SHP77 (cell line): ENCODE measurements around the gene ABCA7.

Experiments
- DNase-seq, 2 experiments: peaks; one replicate each; lab custom pipeline; 2025; lab: John Stamatoyannopoulos, UW

The ABCA7 gene

GRCh38 chr19:1039646-1040475, at the start of gene ABCA7:
Gene ABCA7 (plus strand): TSS chr19:1040107. CDS start chr19:1041362, 1,255 bp downstream.
- peak; percentile 93 to 94 for DNase-seq

GRCh38 chr19:990119-990571, 49.8 kb upstream of the ABCA7 start:
- DNase-seq: no peak

- DNase-seq: no peak
These were observed 49.2 kb upstream of the ABCA7 start for GRCh38 chr19:990746-991145.

- no peak for DNase-seq
These were observed 48.6 kb upstream of the ABCA7 start for GRCh38 chr19:991174-991931.

GRCh38 chr19:991932-992669, 47.8 kb upstream of the ABCA7 start:
- DNase-seq: no peak

- DNase-seq: no peak
These were observed 47.2 kb upstream of the ABCA7 start for GRCh38 chr19:992670-993055.

- DNase-seq: no peak
These were observed 46.5 kb upstream of the ABCA7 start for GRCh38 chr19:993361-993830.

- DNase-seq: no peak
These were observed 46.0 kb upstream of the ABCA7 start for GRCh38 chr19:993831-994393.

GRCh38 chr19:994516-994915, 45.4 kb upstream of the ABCA7 start:
- DNase-seq: no peak

GRCh38 chr19:995051-995827, 44.7 kb upstream of the ABCA7 start:
- DNase-seq: peak; percentile 63 to 82

- peak; percentile 22 to 66 for DNase-seq
These were observed 43.7 kb upstream of the ABCA7 start for GRCh38 chr19:996051-996838.

- no peak for DNase-seq
These were observed 41.8 kb upstream of the ABCA7 start for GRCh38 chr19:998064-998463.

GRCh38 chr19:999379-999719, 40.6 kb upstream of the ABCA7 start:
- DNase-seq: no peak

GRCh38 chr19:1000095-1000494, 39.8 kb upstream of the ABCA7 start, which contains the start of gene GRIN3B:
Gene GRIN3B (plus strand): TSS chr19:1000419. CDS start chr19:1000438, 19 bp downstream.
- DNase-seq: no peak

- no peak for DNase-seq
These were observed 39.0 kb upstream of the ABCA7 start for GRCh38 chr19:1000591-1001537.

- no peak for DNase-seq
These were observed 38.3 kb upstream of the ABCA7 start for GRCh38 chr19:1001538-1002166.

GRCh38 chr19:1002600-1002999, 37.3 kb upstream of the ABCA7 start:
- no peak for DNase-seq

GRCh38 chr19:1003283-1003682, 36.6 kb upstream of the ABCA7 start:
- no peak for DNase-seq
